K562 (cell line): ENCODE data around the gene SLC26A2. TPM values are rescaled to one million over a fixed set of nuclear protein-coding genes. Genes with fewer than 3 reads are reported as not detected.

Experiments
- ATAC-seq: fragments of 200-7000 bp; cut with Tn5 transposase; 3 replicates; pipeline ENCODE4 v1.9.1; 2020; ENCODE audit warnings: moderate library complexity
- BruUV-seq: library from RNA; stranded (reverse); fragments of 400-500 nt; replicated peaks from 2 replicates; lab custom pipeline; 2021; lab: Mats Ljungman, UMichigan
- CTCF ChIA-PET: fragments of 300-600 bp; formaldehyde crosslinking; extraction: SDS; loops from one replicate; lab custom pipeline; 2021; ENCODE audit warnings: low intra/inter-chr PET ratio; lab: Yijun Ruan, JAX
- POLR2A ChIA-PET: fragments of 300-600, 350-650 bp; sonication (Branson Sonifier 250); formaldehyde crosslinking; extraction: SDS; loops from one replicate; lab custom pipeline; 2021; ENCODE audit warnings: antibody characterized with exemption, inconsistent platforms; lab: Yijun Ruan, JAX
- DNase-seq, 4 experiments: peaks; one replicate each; pipeline versions ENCODE4 v3.0.0 to v3.0.0-alpha.2; 2011 to 2018; ENCODE audit warnings: low spot score in 3 of 4, mixed read lengths in 3 of 4; ENCODE audit errors: extremely low read depth in 1 of 4
- FAIRE-seq: peaks from 2 replicates; lab custom pipeline; 2011; peaks lifted over from hg19 to GRCh38; lab: Jason Lieb, UNC
- H2AFZ ChIP-seq: 2 replicates; pipeline ENCODE4 v1.6.0; 2011; ENCODE audit warnings: low read depth, low read length, control low read depth, inconsistent platforms
- H3K27ac ChIP-seq: fragments of 200-600 bp; 3 replicates; pipeline ENCODE4 v1.8.0; 2011; ENCODE audit warnings: low read depth, mild to moderate bottlenecking, control low read depth, inconsistent platforms, low read length, moderate library complexity, mixed read lengths; ENCODE audit errors: extremely low read depth
- H3K27me3 ChIP-seq, 2 experiments: fragments of 300-600 bp in 1 of 2; 2 replicates in 1 of 2; 3 replicates in 1 of 2; pipeline versions ENCODE4 v1.6.0 to v1.8.0; 2011; ENCODE audit warnings: inconsistent platforms in 2 of 2, low read length in 2 of 2, mild to moderate bottlenecking in 1 of 2, mixed read lengths in 1 of 2, moderate library complexity in 1 of 2; ENCODE audit not compliant: control insufficient read depth in 2 of 2, insufficient read depth in 2 of 2
- H3K36me3 ChIP-seq: fragments of 300-600 bp; 3 replicates; pipeline ENCODE4 v1.8.0; 2011; ENCODE audit warnings: mild to moderate bottlenecking, low read length, inconsistent platforms; ENCODE audit not compliant: control insufficient read depth, insufficient read depth
- H3K4me1 ChIP-seq, 2 experiments: fragments of 200-600 bp in 1 of 2; replicated peaks in 1 of 2; 2 replicates in 1 of 2; 3 replicates in 1 of 2; pipeline versions ENCODE4 v1.5.1 to v1.8.0; 2011; ENCODE audit warnings: inconsistent platforms in 2 of 2, low read length in 2 of 2, mild to moderate bottlenecking in 1 of 2, mixed read lengths in 1 of 2, moderate library complexity in 1 of 2; ENCODE audit not compliant: control insufficient read depth in 2 of 2, insufficient read depth in 2 of 2
- H3K4me2 ChIP-seq: 2 replicates; pipeline ENCODE4 v1.6.1; 2011; ENCODE audit warnings: low read length, control low read depth, inconsistent platforms, mixed read lengths; ENCODE audit not compliant: insufficient read depth
- H3K4me3 ChIP-seq: fragments of 200-600 bp; sonication (generic), shearing (Covaris generic); 2 replicates; pipeline ENCODE4 v1.5.1; 2016; ENCODE audit warnings: control low read depth, inconsistent platforms
- H3K79me2 ChIP-seq: fragments of 200-600 bp; 3 replicates; pipeline ENCODE4 v1.8.0; 2011; ENCODE audit warnings: low read length, inconsistent platforms; ENCODE audit not compliant: control insufficient read depth, insufficient read depth
- H3K9ac ChIP-seq, 2 experiments: 2 replicates each; pipeline versions ENCODE4 v1.6.0 to v1.6.1; 2011; ENCODE audit warnings: low read depth in 2 of 2, low read length in 2 of 2, control low read depth in 1 of 2, inconsistent platforms in 1 of 2, mild to moderate bottlenecking in 1 of 2, mixed read lengths in 1 of 2; ENCODE audit not compliant: insufficient read depth in 1 of 2
- H3K9me1 ChIP-seq: one replicate; pipeline ENCODE4 v1.6.0; 2011; ENCODE audit warnings: inconsistent platforms, mild to moderate bottlenecking, low read length, moderate library complexity; ENCODE audit not compliant: control insufficient read depth, insufficient read depth
- H3K9me3 ChIP-seq: replicated peaks from 2 replicates; pipeline ENCODE4 v1.5.1; 2011; ENCODE audit warnings: low read depth, low read length, inconsistent platforms; ENCODE audit not compliant: control insufficient read depth, insufficient read depth
- H4K20me1 ChIP-seq: replicated peaks from 2 replicates; pipeline ENCODE4 v1.6.1; 2011; ENCODE audit warnings: low read length, inconsistent platforms, mixed read lengths; ENCODE audit not compliant: control insufficient read depth, insufficient read depth
- CCAR2 ChIP-seq: fragments of 200-400 bp; formaldehyde crosslinking; IDR thresholded peaks from 2 replicates; pipeline ENCODE4 v1.6.1; 2017; ENCODE audit warnings: mild to moderate bottlenecking, low read depth, low read length
- KLF13 ChIP-seq: fragments of 450-650 bp; IDR thresholded peaks from 2 replicates; pipeline ENCODE4 v1.6.1; 2016; ENCODE audit warnings: missing genetic modification characterization, low read depth, mild to moderate bottlenecking, missing compliant biosample characterization, moderate library complexity, borderline replicate concordance
- MEF2A ChIP-seq: IDR thresholded peaks from 2 replicates; pipeline ENCODE4 v1.6.1; 2011; ENCODE audit warnings: low read depth, mild to moderate bottlenecking, low read length, moderate library complexity; ENCODE audit not compliant: control insufficient read depth
- MYBL2 ChIP-seq, 2 experiments: fragments of 450-650 bp in 1 of 2; sonication (generic) in 1 of 2; formaldehyde crosslinking in 1 of 2; IDR thresholded peaks; 2 replicates each; pipeline versions ENCODE4 v1.6.1 to v1.8.1; 2017 to 2022; ENCODE audit warnings: borderline replicate concordance in 1 of 2, inconsistent platforms in 1 of 2, low read depth in 1 of 2, mild to moderate bottlenecking in 1 of 2, missing genetic modification reagents in 1 of 2, moderate library complexity in 1 of 2
- PURB ChIP-seq: sonication (generic); formaldehyde crosslinking; IDR thresholded peaks from 2 replicates; pipeline ENCODE4 v1.9.0; 2021; ENCODE audit warnings: low read depth, mild to moderate bottlenecking, missing genetic modification reagents
- RHOXF2B ChIP-seq: fragments of 250-450 bp; sonication (Bioruptor Pico); conservative IDR thresholded peaks from 2 replicates; pipeline ENCODE4 v1.5.1; 2021
- SMARCA5 ChIP-seq: fragments of 450-650 bp; IDR thresholded peaks from 2 replicates; pipeline ENCODE4 v1.6.1; 2016
- YBX1 ChIP-seq: fragments of 450-650 bp; IDR thresholded peaks from 2 replicates; pipeline ENCODE4 v1.7.1; 2016; ENCODE audit warnings: mild to moderate bottlenecking
- ZNF239 ChIP-seq: fragments of 250-450 bp; sonication (Bioruptor Pico); IDR thresholded peaks from 2 replicates; pipeline ENCODE4 v1.4.0; 2020; ENCODE audit warnings: mild to moderate bottlenecking
- ZNF551 ChIP-seq: fragments of 250-450 bp; sonication (Bioruptor Pico); IDR thresholded peaks from 2 replicates; pipeline ENCODE4 v1.5.0; 2021; ENCODE audit warnings: mild to moderate bottlenecking, moderate library complexity
- ZNF57 ChIP-seq: fragments of 450-650 bp; formaldehyde crosslinking; IDR thresholded peaks from 2 replicates; pipeline ENCODE4 v1.4.0; 2020; ENCODE audit warnings: mild to moderate bottlenecking, moderate library complexity
- WGBS: fragments of 100-300 bp; shearing (Covaris generic); methylation state at CpG from one replicate; pipeline ENCODE4 v1.1.6; 2016; ENCODE audit warnings: low coverage, mixed read lengths; ENCODE audit not compliant: insufficient coverage; ENCODE audit errors: missing lambda C conversion rate; 5-methylcytosine and 5-hydroxymethylcytosine counted together
- in situ Hi-C: fragments of 300-500 bp; cut with MboI; formaldehyde crosslinking; loops from 4 replicates; pipeline ENCODE4 v1.15.0; 2018; ENCODE audit warnings: inconsistent platforms, mixed read lengths
- intact Hi-C: fragments of 100-400 bp; cut with micrococcal nuclease; formaldehyde crosslinking; loops from 2 replicates; pipeline ENCODE4 v1.14.2; 2022
- polyA plus RNA-seq, 8 experiments: library from polyadenylated mRNA; depleted of rRNA in 4 of 8; stranded (reverse) in 5 of 8; unstranded in 3 of 8; fragments of >200 nt; fragmentation: Nextera tagmentation in 2 of 8; fragmentation: Illumina TruSeq in 1 of 8; extraction: Ambion mirVana in 2 of 8; extraction: Trizol in 1 of 8; gene quantifications; 2 replicates each; pipeline versions ENCODE4 v1.2.1 to v1.2.3, GENCODE V29; 2011 to 2014; ENCODE audit warnings: inconsistent platforms in 1 of 8, missing spikeins in 1 of 8
- total RNA-seq, 7 experiments: library from RNA; depleted of rRNA in 6 of 7; stranded (reverse); fragments of >200 nt in 6 of 7; fragmentation: Illumina TruSeq in 2 of 7; extraction: Trizol in 2 of 7; gene quantifications; 2 replicates each; pipeline versions ENCODE4 v1.2.1 to v1.2.3, GENCODE V29; 2011 to 2021; ENCODE audit warnings: low replicate concordance in 1 of 7
- TF ChIP-seq, protein P1 (sequence below), 2 experiments: fragments of 450-650 bp in 1 of 2; sonication (generic) in 1 of 2; formaldehyde crosslinking in 1 of 2; IDR thresholded peaks in 1 of 2; conservative IDR thresholded peaks in 1 of 2; 2 replicates each; pipeline versions ENCODE4 v1.6.1 to v1.8.1; 2016 to 2023; ENCODE audit warnings: mild to moderate bottlenecking in 2 of 2, moderate library complexity in 2 of 2, inconsistent platforms in 1 of 2, missing genetic modification reagents in 1 of 2
- TF ChIP-seq, protein P2 (sequence below): sonication (generic); formaldehyde crosslinking; IDR thresholded peaks from 2 replicates; pipeline ENCODE4 v1.8.1; 2023; ENCODE audit warnings: mild to moderate bottlenecking, missing genetic modification reagents

The SLC26A2 gene
- total and polyA plus RNA-seq, 9 of the 15 experiments (the other 6 are each of a cell fraction or from before 2014, with no cell fraction given), result 1.1 to 6.3 (median 3.6) TPM

DNA sequence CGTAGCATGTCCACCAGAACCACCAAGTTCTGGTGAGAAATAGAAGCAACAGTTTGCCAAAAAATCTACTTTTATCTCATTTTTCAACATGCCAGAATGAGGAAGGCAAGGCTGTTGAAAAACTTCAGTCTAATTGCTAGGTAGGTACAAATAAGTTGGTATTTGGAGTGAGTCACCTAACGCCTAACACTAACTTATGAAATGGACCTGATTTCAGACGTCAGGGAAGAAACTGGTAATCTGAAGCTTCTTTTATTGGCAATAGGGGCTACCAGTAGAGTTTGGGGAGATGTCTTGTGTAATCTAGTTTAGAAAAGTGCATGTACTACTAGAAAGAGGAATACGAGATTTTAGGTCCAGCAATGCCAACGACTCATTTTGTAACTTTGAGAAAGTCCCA is 11.6 kb upstream of the SLC26A2 start:
- CTCF ChIA-PET, result no interaction called here
- DNase-seq (no peak), ATAC-seq (no peak), FAIRE-seq (no peak)
- no peaks in the 10 kb centered on the region for H3K9me1 ChIP-seq
- H3K4me2 ChIP-seq, result no peak overlapping the region
- H3K27me3 ChIP-seq, result no peaks in the 10 kb centered on the region
- H3K9ac ChIP-seq, result no peak overlapping the region
- 68% methylated on average over 5 of the region's 5 CpGs for WGBS
- no peak overlapping the region; the same call in 1 of the 2 replicates for H2AFZ ChIP-seq
- intact Hi-C loops, result no loop called here
- TF ChIP-seq KLF13 (tag), result no peak
- TF ChIP-seq, protein P1, sequence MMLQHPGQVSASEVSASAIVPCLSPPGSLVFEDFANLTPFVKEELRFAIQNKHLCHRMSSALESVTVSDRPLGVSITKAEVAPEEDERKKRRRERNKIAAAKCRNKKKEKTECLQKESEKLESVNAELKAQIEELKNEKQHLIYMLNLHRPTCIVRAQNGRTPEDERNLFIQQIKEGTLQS (IDR thresholded peaks at IDR 0.05), result no peak
- TF ChIP-seq, protein P1 (CRISPR knock-in tag; conservative IDR thresholded peaks at IDR 0.05), result no peak
- no peak for TF ChIP-seq RHOXF2B (CRISPR knock-in tag)
- no peak for TF ChIP-seq YBX1
- TF ChIP-seq ZNF57 (CRISPR knock-in tag), result no peak
- TF ChIP-seq MEF2A, result no peak
- TF ChIP-seq ZNF551 (CRISPR knock-in tag), result no peak
- no peak for TF ChIP-seq ZNF239 (CRISPR knock-in tag)
- no peak for TF ChIP-seq CCAR2
- no peak for TF ChIP-seq SMARCA5
- TF ChIP-seq MYBL2 (IDR thresholded peaks at IDR 0.05; ENCODE audit: low read depth), result no peak
- TF ChIP-seq MYBL2 (CRISPR knock-in tag; IDR thresholded peaks at IDR 0.05; ENCODE audit: borderline replicate concordance), result no peak
- TF ChIP-seq PURB (CRISPR knock-in tag), result no peak
- TF ChIP-seq, protein P2, sequence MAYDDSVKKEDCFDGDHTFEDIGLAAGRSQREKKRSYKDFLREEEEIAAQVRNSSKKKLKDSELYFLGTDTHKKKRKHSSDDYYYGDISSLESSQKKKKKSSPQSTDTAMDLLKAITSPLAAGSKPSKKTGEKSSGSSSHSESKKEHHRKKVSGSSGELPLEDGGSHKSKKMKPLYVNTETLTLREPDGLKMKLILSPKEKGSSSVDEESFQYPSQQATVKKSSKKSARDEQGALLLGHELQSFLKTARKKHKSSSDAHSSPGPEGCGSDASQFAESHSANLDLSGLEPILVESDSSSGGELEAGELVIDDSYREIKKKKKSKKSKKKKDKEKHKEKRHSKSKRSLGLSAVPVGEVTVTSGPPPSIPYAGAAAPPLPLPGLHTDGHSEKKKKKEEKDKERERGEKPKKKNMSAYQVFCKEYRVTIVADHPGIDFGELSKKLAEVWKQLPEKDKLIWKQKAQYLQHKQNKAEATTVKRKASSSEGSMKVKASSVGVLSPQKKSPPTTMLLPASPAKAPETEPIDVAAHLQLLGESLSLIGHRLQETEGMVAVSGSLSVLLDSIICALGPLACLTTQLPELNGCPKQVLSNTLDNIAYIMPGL (CRISPR knock-in tag), result no peak
- H3K9me3 ChIP-seq, result no peaks in the 10 kb centered on the region
- H3K79me2 ChIP-seq, result no peaks in the 10 kb centered on the region
- H3K36me3 ChIP-seq, result no peaks in the 10 kb centered on the region
- peaks cover 5 to 8% of the 10 kb centered on the region in 2 experiments; a peak in 3 of 5 replicates for H3K4me1 ChIP-seq
- no peak overlapping the region for H3K27ac ChIP-seq
- H3K4me3 ChIP-seq, result no peak overlapping the region
- BruUV-seq, result no TSS peak
- POLR2A ChIA-PET, result interaction anchor here (2.4 kb wide), 1 partner anchor 10 kb away, joined by 12 read pairs; no protein-coding TSS in a partner anchor
- no peaks in the 10 kb centered on the region for H4K20me1 ChIP-seq
- in situ Hi-C loops, result no loop called here
